ENCODE data around the gene SLC23A2. TPM values are rescaled to one million over a fixed set of nuclear protein-coding genes. Genes with fewer than 3 reads are reported as not detected.

The SLC23A2 gene
- total RNA-seq, 2 donors from 2014 or later, result 12.3 to 13.7 TPM

DNA sequence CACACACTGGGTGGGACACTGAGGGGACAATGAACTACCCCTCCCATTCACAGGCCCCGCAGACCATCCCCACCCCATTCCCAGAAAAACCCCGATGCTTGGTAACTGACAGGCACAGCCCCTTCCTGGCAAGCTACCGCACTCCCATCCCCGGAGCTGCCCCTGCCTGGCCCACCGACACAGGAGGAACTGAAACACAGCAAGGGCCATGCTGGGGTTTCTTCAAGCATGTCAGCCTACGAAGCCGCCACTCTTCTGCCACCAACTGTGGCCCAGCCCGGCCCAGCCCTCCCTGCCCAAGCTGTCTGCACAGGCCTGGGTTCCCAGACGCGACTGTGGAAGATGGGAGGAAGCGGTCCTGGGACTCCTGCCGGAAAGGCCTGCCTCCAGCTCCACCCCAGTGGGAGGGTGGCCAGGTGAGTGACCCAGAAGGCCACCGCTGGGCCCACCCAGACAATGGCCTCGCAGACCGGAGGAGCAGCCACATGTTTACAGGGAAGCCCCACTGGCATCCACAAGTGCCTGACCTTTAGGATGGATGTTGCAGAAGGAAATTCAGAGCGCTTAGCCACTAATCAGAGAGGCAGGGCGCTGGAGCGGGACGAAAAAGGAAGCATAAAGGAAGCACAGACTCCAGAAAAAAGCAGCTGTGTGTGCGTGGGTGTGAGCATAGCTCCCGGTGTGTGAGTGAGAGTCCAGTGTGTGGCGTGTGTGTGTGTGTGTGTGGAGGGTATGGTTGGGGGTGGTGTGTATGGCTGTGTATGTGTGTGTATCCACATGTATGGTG, 188.0 kb downstream of the SLC23A2 start:
- Histone ChIP-seq H3K27ac (ENCODE audit: low read depth, low read length) (peak overlapping the region; percentile 49), H3K9me3 (ENCODE audit: control insufficient read depth, low read length) (no peaks in the 10 kb centered on the region), H3K4me1 (ENCODE audit: control insufficient read depth, insufficient read depth, low read length) (peaks cover 4% of the 10 kb centered on the region), H3K4me3 (ENCODE audit: low read length) (no peak overlapping the region), H3K9ac (ENCODE audit: extremely low read depth, low read length, poor library complexity, severe bottlenecking) (no peak overlapping the region), H3K27me3 (ENCODE audit: control insufficient read depth, insufficient read depth, low read length, poor library complexity, severe bottlenecking) (no peaks in the 10 kb centered on the region), H3K36me3 (ENCODE audit: control insufficient read depth, insufficient read depth, low read length) (no peaks in the 10 kb centered on the region)
- H3K9me3 Mint-ChIP-seq, result no peaks in the 10 kb centered on the region
- no peak overlapping the region for H3K4me3 Mint-ChIP-seq
- 89 to 94% methylated on average over 9 to 22 of the region's 22 CpGs for WGBS, 2 experiments (ENCODE audit: insufficient coverage in 1 of 2, insufficient read length in 1 of 2)
- no peak for DNase-seq
- H3K4me1 Mint-ChIP-seq, result peaks cover 18% of the 10 kb centered on the region
- H3K36me3 Mint-ChIP-seq (ENCODE audit: low read depth), result no peaks in the 10 kb centered on the region
- TF ChIP-seq CTCF (conservative IDR thresholded peaks at IDR 0.05), result no peak
- no peak overlapping the region for H3K27ac Mint-ChIP-seq
- no peaks in the 10 kb centered on the region for H3K27me3 Mint-ChIP-seq (ENCODE audit: insufficient read depth)

- H3K27ac ChIP-seq (ENCODE audit: low read depth, low read length), result no peak overlapping the region
- H3K27ac Mint-ChIP-seq, result no peak overlapping the region
- H3K9me3 Mint-ChIP-seq, result no peaks in the 10 kb centered on the region
- no peak overlapping the region for H3K4me3 Mint-ChIP-seq
- no peaks in the 10 kb centered on the region for H3K9me3 ChIP-seq (ENCODE audit: control insufficient read depth, low read length)
- TF ChIP-seq CTCF (conservative IDR thresholded peaks at IDR 0.05), result no peak
- WGBS, 2 experiments (ENCODE audit: insufficient coverage in 1 of 2, insufficient read length in 1 of 2), result 88 to 95% methylated on average over 4 to 7 of the region's 7 CpGs
- H3K27me3 ChIP-seq (ENCODE audit: control insufficient read depth, insufficient read depth, low read length, poor library complexity, severe bottlenecking), result no peaks in the 10 kb centered on the region
- H3K36me3 ChIP-seq (ENCODE audit: control insufficient read depth, insufficient read depth, low read length), result no peaks in the 10 kb centered on the region
- peaks cover 4% of the 10 kb centered on the region for H3K4me1 ChIP-seq (ENCODE audit: control insufficient read depth, insufficient read depth, low read length)
- no peak for DNase-seq
- H3K4me1 Mint-ChIP-seq, result peaks cover 24% of the 10 kb centered on the region
- H3K9ac ChIP-seq (ENCODE audit: extremely low read depth, low read length, poor library complexity, severe bottlenecking), result no peak overlapping the region
- H3K27me3 Mint-ChIP-seq (ENCODE audit: insufficient read depth), result no peaks in the 10 kb centered on the region
- H3K4me3 ChIP-seq (ENCODE audit: low read length), result no peak overlapping the region
- H3K36me3 Mint-ChIP-seq (ENCODE audit: low read depth), result no peaks in the 10 kb centered on the region
Measured at GRCh38 chr20:4812641-4813075, 188.7 kb downstream of the SLC23A2 start.

DNA sequence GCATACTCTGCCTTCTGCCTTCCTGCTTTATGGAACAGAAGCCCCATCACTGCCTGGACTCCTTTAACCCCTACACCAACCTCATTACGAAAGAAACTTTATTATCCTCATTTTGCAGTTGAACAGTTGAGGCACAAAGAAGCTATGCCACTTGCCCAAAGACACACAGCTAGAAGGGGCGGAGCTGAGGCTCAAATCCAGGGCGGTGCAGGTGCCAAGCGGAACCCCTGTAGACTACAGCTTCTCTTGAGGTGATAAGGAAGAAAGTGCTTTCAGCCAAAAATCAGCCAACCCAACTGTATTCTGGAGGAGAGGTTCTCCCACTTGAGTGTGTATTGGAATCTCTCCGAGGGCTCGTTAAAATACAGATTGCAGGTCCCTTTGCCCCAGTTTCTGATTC, 189.1 kb downstream of the SLC23A2 start:
- no peak overlapping the region for H3K27ac Mint-ChIP-seq

More for the DNA sequence above, 189.1 kb downstream of the SLC23A2 start:
- H3K4me1 ChIP-seq (ENCODE audit: control insufficient read depth, insufficient read depth, low read length), result peaks cover 4% of the 10 kb centered on the region
- H3K9ac ChIP-seq (ENCODE audit: extremely low read depth, low read length, poor library complexity, severe bottlenecking), result no peak overlapping the region
- no peak for TF ChIP-seq CTCF (conservative IDR thresholded peaks at IDR 0.05)
- DNase-seq, result no peak
- H3K36me3 ChIP-seq (ENCODE audit: control insufficient read depth, insufficient read depth, low read length), result no peaks in the 10 kb centered on the region
- no peak overlapping the region for H3K4me3 Mint-ChIP-seq
- no peaks in the 10 kb centered on the region for H3K27me3 Mint-ChIP-seq (ENCODE audit: insufficient read depth)
- no peak overlapping the region for H3K4me3 ChIP-seq (ENCODE audit: low read length)
- peaks cover 27% of the 10 kb centered on the region for H3K4me1 Mint-ChIP-seq
- H3K9me3 ChIP-seq (ENCODE audit: control insufficient read depth, low read length), result no peaks in the 10 kb centered on the region
- no peaks in the 10 kb centered on the region for H3K9me3 Mint-ChIP-seq
- H3K36me3 Mint-ChIP-seq (ENCODE audit: low read depth), result no peaks in the 10 kb centered on the region
- 94 to 96% methylated on average over 6 of the region's 6 CpGs for WGBS, 2 experiments (ENCODE audit: insufficient coverage in 1 of 2, insufficient read length in 1 of 2)
- no peaks in the 10 kb centered on the region for H3K27me3 ChIP-seq (ENCODE audit: control insufficient read depth, insufficient read depth, low read length, poor library complexity, severe bottlenecking)
- H3K27ac ChIP-seq (ENCODE audit: low read depth, low read length), result no peak overlapping the region

Measured in endodermal cell (in vitro differentiated cells).